Activated CD4-positive, alpha-beta T cell treated with anti-CD3 and anti-CD28 coated beads, Interleukin-2, amount 10 ng/mL, durations not matched to agents 7 days and 5 days (primary cell): ENCODE results near the gene UFC1. TPM values are rescaled to one million over a fixed set of nuclear protein-coding genes. Genes with fewer than 3 reads are reported as not detected.
"Not testable (repeated sequence)": the region's sequence is repeated elsewhere in the genome, so short reads cannot be mapped to it uniquely, and the experiment has no call there.

Experiments
- CTCF ChIA-PET: fragments of 350-600 bp; sonication (Branson Sonifier 250); formaldehyde crosslinking; loops from one replicate; lab custom pipeline; 2021; ENCODE audit warnings: antibody characterized with exemption; lab: Charles Lee
- POLR2A ChIA-PET: fragments of 350-600 bp; sonication (Branson Sonifier 250); formaldehyde crosslinking; loops from one replicate; lab custom pipeline; 2021; ENCODE audit warnings: antibody characterized with exemption; lab: Charles Lee
- DNase-seq: peaks from one replicate; pipeline ENCODE4 v3.0.0-alpha.2; 2020
- H3K27ac Mint-ChIP-seq: one replicate; pipeline ENCODE4 v1.8.0; 2021; ENCODE audit warnings: mild to moderate bottlenecking, moderate library complexity, mixed read lengths
- H3K27me3 Mint-ChIP-seq: one replicate; pipeline ENCODE4 v1.8.0; 2021; ENCODE audit warnings: mixed read lengths
- H3K36me3 Mint-ChIP-seq: one replicate; pipeline ENCODE4 v1.8.0; 2021; ENCODE audit warnings: low read depth, mixed read lengths
- H3K4me1 Mint-ChIP-seq: one replicate; pipeline ENCODE4 v1.8.0; 2021; ENCODE audit warnings: mixed read lengths
- H3K4me3 Mint-ChIP-seq: one replicate; pipeline ENCODE4 v1.8.0; 2021; ENCODE audit warnings: mild to moderate bottlenecking, moderate library complexity, mixed read lengths
- H3K9me3 Mint-ChIP-seq: one replicate; pipeline ENCODE4 v1.8.0; 2021; ENCODE audit warnings: mixed read lengths
- total RNA-seq, 2 experiments: library from RNA; stranded (reverse); gene quantifications; one replicate each; pipeline ENCODE4 v1.2.3, GENCODE V29; 2021

Gene UFC1
- total RNA-seq = 100 to 1,000 TPM; 115 to 120 TPM

- ChIA-PET POLR2A (interaction anchor here (1.0 kb wide), 1 partner anchor 22 kb away, joined by 3 read pairs; no protein-coding TSS in a partner anchor), CTCF (interaction anchor here (0.6 to 3.1 kb wide), 5 partner anchors 12 to 36 kb away, joined by 3 to 17 read pairs (median 4); partner anchors contain the start of genes B4GALT3, NIT1, PFDN2 and PPOX)
- peak within 1 kb of the TSS; percentile 100 for H3K27ac Mint-ChIP-seq
- H3K4me3 Mint-ChIP-seq = peak within 1 kb of the TSS; percentile 90
- H3K9me3 Mint-ChIP-seq = no peaks in the 10 kb centered on the region
- H3K36me3 Mint-ChIP-seq = peaks cover 27% of the 10 kb centered on the region
- peak; percentile 90 for DNase-seq
- no peaks in the 10 kb centered on the region for H3K27me3 Mint-ChIP-seq
- peaks cover 34% of the 10 kb centered on the region for H3K4me1 Mint-ChIP-seq
Observed at GRCh38 chr1:161153682-161154337, at the start of gene UFC1. TSS of gene UFC1 (plus strand) at chr1:161153978. CDS start at chr1:161153998, 20 bp downstream.

- ChIA-PET CTCF (interaction anchor here (1.3 to 3.1 kb wide), 3 partner anchors 9 to 12 kb away, joined by 3 to 11 read pairs (median 7); partner anchors contain the start of genes KLHDC9, NIT1 and PFDN2), POLR2A (no interaction called here)
- no peaks in the 10 kb centered on the region for H3K27me3 Mint-ChIP-seq
- H3K4me1 Mint-ChIP-seq = peaks cover 15% of the 10 kb centered on the region
- H3K36me3 Mint-ChIP-seq = peaks cover 20% of the 10 kb centered on the region
- H3K9me3 Mint-ChIP-seq = no peaks in the 10 kb centered on the region
- H3K27ac Mint-ChIP-seq = no peak overlapping the region
- DNase-seq = no peak
- no peak overlapping the region for H3K4me3 Mint-ChIP-seq
Observed at GRCh38 chr1:161106431-161106830, 47.3 kb upstream of the UFC1 start.

- Mint-ChIP-seq H3K36me3 (peaks cover 23% of the 10 kb centered on the region), H3K9me3 (no peaks in the 10 kb centered on the region), H3K27ac (no peak overlapping the region), H3K4me1 (peaks cover 49% of the 10 kb centered on the region), H3K27me3 (no peaks in the 10 kb centered on the region), H3K4me3 (no peak overlapping the region)
- DNase-seq = no peak
- POLR2A ChIA-PET = no interaction called here
- CTCF ChIA-PET = no interaction called here
Observed at GRCh38 chr1:161111117-161111516, 42.7 kb upstream of the UFC1 start.

GRCh38 chr1:161111527-161111926, 42.3 kb upstream of the UFC1 start:
- H3K4me3 Mint-ChIP-seq = no peak overlapping the region
- no peak overlapping the region for H3K27ac Mint-ChIP-seq
- no peaks in the 10 kb centered on the region for H3K9me3 Mint-ChIP-seq
- CTCF ChIA-PET = interaction anchor here (1.0 to 4.0 kb wide), 2 partner anchors 14 to 40 kb away, joined by 3 to 23 read pairs; partner anchors contain the start of gene KLHDC9
- no peak for DNase-seq
- POLR2A ChIA-PET = no interaction called here
- H3K36me3 Mint-ChIP-seq = peaks cover 20% of the 10 kb centered on the region
- peaks cover 50% of the 10 kb centered on the region for H3K4me1 Mint-ChIP-seq
- no peaks in the 10 kb centered on the region for H3K27me3 Mint-ChIP-seq

GRCh38 chr1:161113915-161114314, 39.9 kb upstream of the UFC1 start:
- no peak overlapping the region for H3K4me3 Mint-ChIP-seq
- H3K27ac Mint-ChIP-seq = no peak overlapping the region
- peaks cover 22% of the 10 kb centered on the region for H3K36me3 Mint-ChIP-seq
- ChIA-PET POLR2A (no interaction called here), CTCF (interaction anchor here (1.3 to 4.0 kb wide), 3 partner anchors 16 to 59 kb away, joined by 4 to 23 read pairs (median 5); partner anchors contain the start of genes DEDD and KLHDC9)
- H3K4me1 Mint-ChIP-seq = peaks cover 62% of the 10 kb centered on the region
- no peaks in the 10 kb centered on the region for H3K27me3 Mint-ChIP-seq
- no peaks in the 10 kb centered on the region for H3K9me3 Mint-ChIP-seq
- DNase-seq = no peak

GRCh38 chr1:161114556-161114955, 39.2 kb upstream of the UFC1 start:
- POLR2A ChIA-PET = no interaction called here
- CTCF ChIA-PET = interaction anchor here (1.3 to 4.0 kb wide), 3 partner anchors 17 to 60 kb away, joined by 4 to 23 read pairs (median 5); partner anchors contain the start of genes DEDD and KLHDC9
- no peak for DNase-seq
- Mint-ChIP-seq H3K4me1 (peaks cover 66% of the 10 kb centered on the region), H3K4me3 (no peak overlapping the region), H3K27me3 (no peaks in the 10 kb centered on the region), H3K36me3 (peaks cover 23% of the 10 kb centered on the region), H3K9me3 (no peaks in the 10 kb centered on the region), H3K27ac (peak overlapping the region; percentile 32)

GRCh38 chr1:161115132-161115711, 38.6 kb upstream of the UFC1 start:
- no peaks in the 10 kb centered on the region for H3K9me3 Mint-ChIP-seq
- peak overlapping the region; percentile 20 for H3K27ac Mint-ChIP-seq
- H3K36me3 Mint-ChIP-seq = peaks cover 29% of the 10 kb centered on the region
- H3K27me3 Mint-ChIP-seq = no peaks in the 10 kb centered on the region
- CTCF ChIA-PET = interaction anchor here (0.8 to 4.0 kb wide), 4 partner anchors 14 to 60 kb away, joined by 3 to 23 read pairs (median 4); partner anchors contain the start of gene KLHDC9
- peaks cover 73% of the 10 kb centered on the region for H3K4me1 Mint-ChIP-seq
- H3K4me3 Mint-ChIP-seq = peak overlapping the region; percentile 13
- POLR2A ChIA-PET = no interaction called here
- no peak for DNase-seq

GRCh38 chr1:161115961-161116360, 37.8 kb upstream of the UFC1 start:
- H3K27me3 Mint-ChIP-seq, H3K9me3 Mint-ChIP-seq, POLR2A ChIA-PET, DNase-seq, H3K27ac Mint-ChIP-seq: not testable (repeated sequence)
- H3K36me3 Mint-ChIP-seq = peaks cover 32% of the 10 kb centered on the region
- peaks cover 74% of the 10 kb centered on the region for H3K4me1 Mint-ChIP-seq
- peak overlapping the region; percentile 94 for H3K4me3 Mint-ChIP-seq
- CTCF ChIA-PET = interaction anchor here (0.8 to 2.1 kb wide), 5 partner anchors 9 to 44 kb away, joined by 3 to 11 read pairs (median 4); no protein-coding TSS in a partner anchor

- peak within 1 kb of the TSS; percentile 94 for H3K4me3 Mint-ChIP-seq
- ChIA-PET CTCF (interaction anchor here (0.6 to 3.3 kb wide), 12 partner anchors 8 to 264 kb away, joined by 3 to 25 read pairs (median 3); partner anchors contain the start of genes DEDD, KLHDC9 and UFC1), POLR2A (interaction anchor here (0.7 to 0.8 kb wide), 2 partner anchors 13 to 73 kb away, joined by 3 read pairs; partner anchors contain the start of gene USF1)
- H3K27ac Mint-ChIP-seq = peak within 1 kb of the TSS; percentile 92
- H3K27me3 Mint-ChIP-seq = no peaks in the 10 kb centered on the region
- H3K4me1 Mint-ChIP-seq = peaks cover 71% of the 10 kb centered on the region
- DNase-seq = peak; percentile 86
- H3K9me3 Mint-ChIP-seq = no peaks in the 10 kb centered on the region
- peaks cover 45% of the 10 kb centered on the region for H3K36me3 Mint-ChIP-seq
Observed at GRCh38 chr1:161117759-161118581, 35.8 kb upstream of the UFC1 start, which contains the start of the genes NIT1 and PFDN2. TSS of gene NIT1 (plus strand) at chr1:161118105. CDS start at chr1:161118177, 72 bp downstream. TSS of gene PFDN2 (minus strand) at chr1:161118037. CDS start at chr1:161118026, 11 bp downstream.

- Mint-ChIP-seq H3K4me1 (peaks cover 57% of the 10 kb centered on the region), H3K27me3 (no peaks in the 10 kb centered on the region), H3K36me3 (peaks cover 46% of the 10 kb centered on the region), H3K9me3 (no peaks in the 10 kb centered on the region), H3K4me3 (peak overlapping the region; percentile 94), H3K27ac (peak overlapping the region; percentile 92)
- ChIA-PET POLR2A (no interaction called here), CTCF (interaction anchor here (0.9 to 3.3 kb wide), 4 partner anchors 9 to 122 kb away, joined by 3 to 25 read pairs (median 4); partner anchors contain the start of gene KLHDC9)
- DNase-seq = peak; percentile 66
Observed at GRCh38 chr1:161119092-161119903, 34.5 kb upstream of the UFC1 start.

- Mint-ChIP-seq H3K4me3 (no peak overlapping the region), H3K27ac (peak overlapping the region; percentile 76), H3K27me3 (no peaks in the 10 kb centered on the region), H3K4me1 (peaks cover 49% of the 10 kb centered on the region), H3K36me3 (peaks cover 49% of the 10 kb centered on the region), H3K9me3 (no peaks in the 10 kb centered on the region)
- ChIA-PET CTCF (interaction anchor here (0.7 to 1.6 kb wide), 5 partner anchors 19 to 53 kb away, joined by 3 to 5 read pairs (median 3); no protein-coding TSS in a partner anchor), POLR2A (no interaction called here)
- no peak for DNase-seq
Observed at GRCh38 chr1:161121042-161121650, 32.6 kb upstream of the UFC1 start.
